HFF-Myc (cell line): ENCODE results near the gene MFN2.

Source experiments
- DNase-seq: peaks from one replicate; pipeline ENCODE4 v3.0.0-alpha.2; 2011; ENCODE audit warnings: low read depth; ENCODE audit errors: extremely low read depth
- H3K4me3 ChIP-seq: replicated peaks from 2 replicates; pipeline ENCODE4 v1.5.1; 2011; ENCODE audit warnings: low read depth, mild to moderate bottlenecking, control low read depth, low read length
- TF ChIP-seq, protein P1 (sequence below): IDR thresholded peaks from 2 replicates; pipeline ENCODE4 v1.5.1; 2012; ENCODE audit warnings: mild to moderate bottlenecking, low read depth, low read length, control low read depth; ENCODE audit errors: missing control alignments

Gene MFN2

DNA sequence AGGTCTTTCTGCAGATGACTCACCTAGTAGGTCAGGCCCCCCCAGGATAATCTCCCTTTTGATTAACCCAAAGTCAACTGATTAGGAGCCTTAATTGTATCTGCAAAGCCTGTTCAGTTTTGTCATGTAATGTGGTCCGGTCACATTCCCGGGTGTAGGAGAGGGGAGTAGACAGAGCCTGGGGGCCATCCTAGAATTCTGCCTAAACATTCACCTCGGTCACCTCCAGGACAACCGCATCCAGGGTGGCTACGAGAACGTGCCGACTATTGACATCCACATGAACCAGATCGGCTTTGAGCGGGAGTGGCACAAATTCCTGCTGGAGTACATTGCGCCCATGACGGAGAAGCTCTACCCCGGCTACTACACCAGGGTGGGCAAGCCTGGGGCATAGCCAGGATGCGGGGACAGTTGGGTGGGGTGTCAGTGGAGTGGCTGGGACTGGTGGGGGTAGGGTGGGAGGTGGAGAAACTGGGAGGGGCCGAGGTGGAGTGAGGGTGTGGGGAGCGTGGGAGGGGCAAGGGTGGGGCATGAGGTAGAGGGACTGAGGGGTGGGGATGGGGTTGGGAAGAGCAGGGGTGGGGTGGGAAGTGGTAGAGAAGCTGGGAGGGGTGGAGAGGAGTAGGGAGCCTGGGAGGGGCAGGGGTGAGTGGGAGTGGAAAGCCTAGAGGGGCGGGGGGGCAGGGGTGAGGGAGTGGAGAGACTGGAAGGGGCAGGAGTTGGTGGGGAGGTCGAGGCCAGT, 9.6 kb upstream of the MFN2 start:
- TF ChIP-seq, protein P1, sequence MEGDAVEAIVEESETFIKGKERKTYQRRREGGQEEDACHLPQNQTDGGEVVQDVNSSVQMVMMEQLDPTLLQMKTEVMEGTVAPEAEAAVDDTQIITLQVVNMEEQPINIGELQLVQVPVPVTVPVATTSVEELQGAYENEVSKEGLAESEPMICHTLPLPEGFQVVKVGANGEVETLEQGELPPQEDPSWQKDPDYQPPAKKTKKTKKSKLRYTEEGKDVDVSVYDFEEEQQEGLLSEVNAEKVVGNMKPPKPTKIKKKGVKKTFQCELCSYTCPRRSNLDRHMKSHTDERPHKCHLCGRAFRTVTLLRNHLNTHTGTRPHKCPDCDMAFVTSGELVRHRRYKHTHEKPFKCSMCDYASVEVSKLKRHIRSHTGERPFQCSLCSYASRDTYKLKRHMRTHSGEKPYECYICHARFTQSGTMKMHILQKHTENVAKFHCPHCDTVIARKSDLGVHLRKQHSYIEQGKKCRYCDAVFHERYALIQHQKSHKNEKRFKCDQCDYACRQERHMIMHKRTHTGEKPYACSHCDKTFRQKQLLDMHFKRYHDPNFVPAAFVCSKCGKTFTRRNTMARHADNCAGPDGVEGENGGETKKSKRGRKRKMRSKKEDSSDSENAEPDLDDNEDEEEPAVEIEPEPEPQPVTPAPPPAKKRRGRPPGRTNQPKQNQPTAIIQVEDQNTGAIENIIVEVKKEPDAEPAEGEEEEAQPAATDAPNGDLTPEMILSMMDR = no peak
- DNase-seq = no peak
- H3K4me3 ChIP-seq = no peak overlapping the region

DNA sequence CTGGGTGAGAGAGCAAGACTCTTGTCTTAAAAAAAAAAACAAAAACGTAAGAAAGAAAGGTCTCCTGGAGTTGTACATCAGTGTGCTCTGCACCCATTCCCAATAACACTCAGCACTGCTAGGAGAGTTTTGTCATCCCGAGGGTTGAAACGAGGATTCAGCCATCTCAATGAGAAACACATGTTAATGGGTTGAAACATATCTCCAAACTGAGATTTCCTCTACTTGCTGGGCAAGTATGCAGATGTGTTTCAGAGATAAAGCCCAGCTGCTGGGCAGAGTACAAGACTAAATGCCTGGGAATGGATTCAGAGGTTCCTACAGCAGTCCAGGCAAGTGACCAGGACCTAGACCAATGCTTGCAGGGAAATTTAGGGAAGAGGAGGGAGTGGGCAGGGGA, 2.6 kb upstream of the MFN2 start:
- DNase-seq = peak; percentile 75

DNA sequence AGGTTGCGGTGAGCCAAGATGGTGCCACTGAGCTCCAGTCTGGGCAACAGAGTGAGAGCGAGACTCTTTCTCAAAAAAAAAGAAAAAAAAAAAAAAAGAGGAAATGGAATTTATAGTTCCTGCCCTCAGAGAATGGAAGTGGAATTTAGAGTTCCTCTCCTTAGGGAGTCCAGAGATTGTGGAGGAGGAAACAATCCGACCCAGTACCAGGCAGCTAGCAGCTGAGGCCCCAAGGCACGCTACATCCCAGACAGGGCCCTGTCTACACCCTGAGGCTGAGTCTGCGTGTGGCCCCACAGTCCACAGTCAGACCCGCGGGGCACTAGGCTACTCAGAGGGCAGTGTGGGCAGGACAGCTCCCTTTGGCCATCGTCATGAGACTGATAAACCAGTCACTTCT, 1.9 kb upstream of the MFN2 start:
- H3K4me3 ChIP-seq = no peak overlapping the region
- TF ChIP-seq, protein P1 = no peak
- no peak for DNase-seq

More for the DNA sequence above, 2.6 kb upstream of the MFN2 start:
- H3K4me3 ChIP-seq = no peak overlapping the region
- TF ChIP-seq, protein P1 = no peak

DNA sequence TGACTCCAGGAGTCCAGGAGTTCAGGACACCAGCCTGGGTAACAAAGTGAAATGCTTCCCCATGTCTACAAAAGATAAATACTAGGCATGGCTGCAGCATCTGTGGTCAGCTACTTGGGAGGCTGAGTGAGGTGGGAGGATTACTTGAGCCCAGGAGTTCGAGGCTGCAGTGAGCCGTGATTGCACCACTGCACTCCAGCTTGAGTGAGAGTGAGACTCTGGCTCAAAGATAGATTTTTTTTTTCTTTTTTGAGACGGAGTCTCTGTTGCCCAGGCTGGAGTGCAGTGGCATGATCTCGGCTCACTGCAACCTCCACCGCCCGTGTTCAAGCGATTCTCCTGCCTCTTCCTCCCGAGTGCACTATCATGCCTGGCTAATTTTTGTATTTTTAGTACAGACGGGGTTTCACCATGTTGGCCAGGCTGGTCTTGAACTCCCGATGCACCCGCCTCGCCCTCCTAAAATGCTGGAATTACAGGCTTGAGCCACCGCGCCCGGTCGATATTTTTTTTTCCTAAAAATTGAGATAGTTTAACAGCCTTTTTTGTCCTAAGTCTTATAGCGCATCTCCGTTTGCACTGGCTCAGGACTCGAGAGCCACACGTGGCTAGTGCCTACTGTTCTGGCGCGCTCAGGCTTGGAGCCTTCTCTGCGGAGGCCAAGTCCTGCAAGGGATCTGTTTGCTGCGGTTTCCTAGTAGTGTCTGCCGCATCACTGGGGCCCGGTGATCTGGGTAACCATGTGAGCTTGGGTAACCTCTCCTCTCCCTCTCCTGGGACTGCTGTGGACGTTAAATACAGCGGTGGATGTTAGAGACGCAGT, 1.0 kb upstream of the MFN2 start:
- no peak for DNase-seq
- peak overlapping the region; percentile 99 for H3K4me3 ChIP-seq
- TF ChIP-seq, protein P1 = no peak

DNA sequence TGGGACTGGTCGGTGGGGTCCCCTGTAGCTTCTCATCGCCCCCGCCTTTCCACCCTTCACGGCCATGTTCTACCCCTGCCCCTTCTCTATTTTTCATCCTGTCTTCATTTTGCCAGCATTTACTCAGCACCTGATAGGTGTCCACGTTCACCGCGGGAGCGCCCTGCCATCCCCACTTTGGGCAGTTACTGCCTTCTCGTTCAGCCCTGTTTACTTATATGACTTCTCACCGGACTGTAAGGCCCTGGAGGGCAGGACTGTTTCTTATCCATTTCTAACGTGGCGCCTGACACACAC, 380 bp downstream of the MFN2 start:
- peak overlapping the region; percentile 99 for H3K4me3 ChIP-seq
- DNase-seq = no peak
- TF ChIP-seq, protein P1 = no peak

DNA sequence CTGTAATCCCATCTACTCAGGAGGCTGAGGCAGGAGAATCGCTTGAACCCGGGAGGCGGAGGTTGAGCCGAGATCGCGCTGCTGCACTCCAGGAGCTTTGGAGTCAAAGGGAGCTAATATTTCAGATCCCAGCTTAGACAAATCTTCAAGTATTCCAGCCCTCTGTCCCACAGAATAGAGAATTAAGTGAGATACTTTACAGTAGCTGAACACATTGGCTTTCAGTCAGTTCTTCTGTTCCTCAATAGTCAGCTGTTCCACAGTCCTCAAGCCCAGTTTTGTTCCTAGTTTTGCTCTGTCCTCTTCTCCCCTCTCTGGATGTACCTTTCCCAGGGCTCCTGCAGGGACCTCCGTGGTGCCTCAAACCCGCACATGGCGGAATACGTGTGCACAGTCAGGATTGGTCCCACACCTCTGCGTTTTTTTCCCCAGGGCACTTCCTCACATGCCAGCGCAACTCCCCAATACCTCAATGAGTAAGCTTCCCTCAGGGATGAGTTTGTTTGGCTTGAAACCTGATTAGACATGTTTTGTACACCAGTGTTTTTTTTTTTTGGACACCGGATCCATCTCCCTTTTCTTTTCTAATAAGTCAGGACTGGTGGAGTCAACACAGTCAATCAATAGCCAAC, 1.2 kb downstream of the MFN2 start:
- TF ChIP-seq, protein P1 = no peak
- DNase-seq = no peak
- peak overlapping the region; percentile 99 for H3K4me3 ChIP-seq
